ENCODE measurements around the gene KCNG2.
A peak's percentile ranks its signal among the peaks of the same experiment; 100 is the strongest.

KCNG2 gene

GRCh38 chr18:79884294-79884962 lies 86.7 kb downstream of the KCNG2 start:
- no peak overlapping the region for H3K27ac ChIP-seq (ENCODE audit: low read depth, low read length, poor library complexity, severe bottlenecking)
- 0 out of 2 replicates have a peak, but pooled peaks cover 4% of the 10 kb centered on the region for H3K27me3 ChIP-seq (ENCODE audit: insufficient read depth, low read length)
- no peak for TF ChIP-seq EZH2 (IDR thresholded peaks at IDR 0.05; ENCODE audit: borderline replicate concordance, low read length)
- TF ChIP-seq CTCF (IDR thresholded peaks at IDR 0.05; ENCODE audit: low read length): no peak
- H3K4me3 ChIP-seq (ENCODE audit: low read depth, low read length, poor library complexity, severe bottlenecking): no peak overlapping the region
- no peaks in the 10 kb centered on the region for H3K36me3 ChIP-seq (ENCODE audit: insufficient read depth, low read length)
- no peak overlapping the region for H3K9ac ChIP-seq (ENCODE audit: low read length)
- H2AFZ ChIP-seq (ENCODE audit: low read length): no peak overlapping the region
- H3K4me2 ChIP-seq (ENCODE audit: low read length): no peak overlapping the region
- H3K79me2 ChIP-seq (ENCODE audit: insufficient read depth, low read length): no peaks in the 10 kb centered on the region
- no peaks in the 10 kb centered on the region for H3K9me3 ChIP-seq (ENCODE audit: low read length)
- no peaks in the 10 kb centered on the region for H3K4me1 ChIP-seq (ENCODE audit: insufficient read depth, low read length, severe bottlenecking)
- H3F3A ChIP-seq (ENCODE audit: insufficient read depth, low read length): no peaks in the 10 kb centered on the region
- H4K20me1 ChIP-seq (ENCODE audit: insufficient read depth, low read length): no peaks in the 10 kb centered on the region
- no peaks in the 10 kb centered on the region for H3K9me2 ChIP-seq (ENCODE audit: low read depth, low read length)

DNA sequence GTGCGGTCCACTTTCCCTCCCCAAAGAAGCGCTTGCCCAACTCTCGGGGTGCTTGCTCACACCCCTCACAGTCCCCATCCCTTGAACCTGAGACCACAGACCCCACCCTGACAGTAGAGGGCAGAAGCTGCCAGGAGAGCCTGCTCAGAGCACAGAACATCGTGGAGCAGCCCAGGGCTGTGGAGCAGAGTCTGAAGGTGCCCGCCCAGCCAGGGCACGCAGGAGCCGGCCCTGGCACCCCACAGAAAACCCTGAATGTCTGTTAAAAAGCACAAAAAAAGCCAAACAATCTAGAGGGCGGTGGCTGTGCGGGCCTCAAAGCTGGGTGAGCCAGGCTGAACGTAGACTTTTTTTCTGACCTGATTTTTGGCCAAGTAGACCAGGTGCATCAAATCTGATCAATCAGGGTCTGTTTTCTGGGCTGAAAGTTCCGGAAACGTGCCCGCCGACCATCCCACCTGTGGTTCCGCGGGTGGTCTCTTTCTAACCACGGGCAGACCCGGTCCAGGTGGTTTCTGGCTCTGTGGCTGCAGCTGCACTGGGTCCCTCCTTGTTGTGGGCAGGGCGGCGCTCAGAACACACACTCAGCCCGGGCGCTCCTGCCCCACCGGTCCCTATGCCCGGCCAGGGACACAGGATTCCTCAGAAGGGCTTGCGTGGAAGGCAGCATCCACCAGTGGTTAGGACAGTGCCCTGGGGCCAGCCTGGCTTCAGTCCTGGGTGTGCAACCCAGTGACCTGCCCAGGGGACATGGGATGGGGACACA lies 87.4 kb downstream of the KCNG2 start:
- TF ChIP-seq CTCF (IDR thresholded peaks at IDR 0.05; ENCODE audit: low read length): peak; percentile 21; the same call in 1 of the 2 replicates
- no peak for TF ChIP-seq EZH2 (IDR thresholded peaks at IDR 0.05; ENCODE audit: borderline replicate concordance, low read length)
- Histone ChIP-seq H2AFZ (ENCODE audit: low read length) (no peak overlapping the region), H3K9ac (ENCODE audit: low read length) (no peak overlapping the region), H3K27me3 (ENCODE audit: insufficient read depth, low read length) (0 out of 2 replicates have a peak, but pooled peaks cover 4% of the 10 kb centered on the region), H3K4me2 (ENCODE audit: low read length) (no peak overlapping the region), H3K4me3 (ENCODE audit: low read depth, low read length, poor library complexity, severe bottlenecking) (no peak overlapping the region), H3K4me1 (ENCODE audit: insufficient read depth, low read length, severe bottlenecking) (no peaks in the 10 kb centered on the region), H3K9me2 (ENCODE audit: low read depth, low read length) (no peaks in the 10 kb centered on the region), H3K9me3 (ENCODE audit: low read length) (peaks cover 5% of the 10 kb centered on the region; the same call in 1 of the 2 replicates), H3K79me2 (ENCODE audit: insufficient read depth, low read length) (no peaks in the 10 kb centered on the region), H3K36me3 (ENCODE audit: insufficient read depth, low read length) (no peaks in the 10 kb centered on the region), H3K27ac (ENCODE audit: low read depth, low read length, poor library complexity, severe bottlenecking) (no peak overlapping the region), H3F3A (ENCODE audit: insufficient read depth, low read length) (no peaks in the 10 kb centered on the region), H4K20me1 (ENCODE audit: insufficient read depth, low read length) (no peaks in the 10 kb centered on the region)

GRCh38 chr18:79887181-79888000 lies 89.7 kb downstream of the KCNG2 start:
- no peaks in the 10 kb centered on the region for H3K9me2 ChIP-seq (ENCODE audit: low read depth, low read length)
- H4K20me1 ChIP-seq (ENCODE audit: insufficient read depth, low read length): no peaks in the 10 kb centered on the region
- no peaks in the 10 kb centered on the region for H3K4me1 ChIP-seq (ENCODE audit: insufficient read depth, low read length, severe bottlenecking)
- no peaks in the 10 kb centered on the region for H3K36me3 ChIP-seq (ENCODE audit: insufficient read depth, low read length)
- no peak overlapping the region for H3K4me2 ChIP-seq (ENCODE audit: low read length)
- no peak overlapping the region for H3K27ac ChIP-seq (ENCODE audit: low read depth, low read length, poor library complexity, severe bottlenecking)
- TF ChIP-seq CTCF (IDR thresholded peaks at IDR 0.05; ENCODE audit: low read length): no peak
- TF ChIP-seq EZH2 (IDR thresholded peaks at IDR 0.05; ENCODE audit: borderline replicate concordance, low read length): no peak
- no peaks in the 10 kb centered on the region for H3K79me2 ChIP-seq (ENCODE audit: insufficient read depth, low read length)
- peaks cover 15% of the 10 kb centered on the region for H3K9me3 ChIP-seq (ENCODE audit: low read length)
- no peak overlapping the region for H3K4me3 ChIP-seq (ENCODE audit: low read depth, low read length, poor library complexity, severe bottlenecking)
- H3K27me3 ChIP-seq (ENCODE audit: insufficient read depth, low read length): 0 out of 2 replicates have a peak, but pooled peaks cover 4% of the 10 kb centered on the region
- H3K9ac ChIP-seq (ENCODE audit: low read length): no peak overlapping the region
- H2AFZ ChIP-seq (ENCODE audit: low read length): no peak overlapping the region
- H3F3A ChIP-seq (ENCODE audit: insufficient read depth, low read length): no peaks in the 10 kb centered on the region
